Dedifferentiated amniotic fluid mesenchymal stem cell (primary cell): ENCODE measurements around the gene MAN2C1.
"Not testable (repeated sequence)": the region's sequence is repeated elsewhere in the genome, so short reads cannot be mapped to it uniquely, and the experiment has no call there.

Experiments used
- DNase-seq: peaks from one replicate; pipeline ENCODE4 v3.0.0-alpha.2; 2016; ENCODE audit errors: extremely low spot score

MAN2C1 gene

DNA sequence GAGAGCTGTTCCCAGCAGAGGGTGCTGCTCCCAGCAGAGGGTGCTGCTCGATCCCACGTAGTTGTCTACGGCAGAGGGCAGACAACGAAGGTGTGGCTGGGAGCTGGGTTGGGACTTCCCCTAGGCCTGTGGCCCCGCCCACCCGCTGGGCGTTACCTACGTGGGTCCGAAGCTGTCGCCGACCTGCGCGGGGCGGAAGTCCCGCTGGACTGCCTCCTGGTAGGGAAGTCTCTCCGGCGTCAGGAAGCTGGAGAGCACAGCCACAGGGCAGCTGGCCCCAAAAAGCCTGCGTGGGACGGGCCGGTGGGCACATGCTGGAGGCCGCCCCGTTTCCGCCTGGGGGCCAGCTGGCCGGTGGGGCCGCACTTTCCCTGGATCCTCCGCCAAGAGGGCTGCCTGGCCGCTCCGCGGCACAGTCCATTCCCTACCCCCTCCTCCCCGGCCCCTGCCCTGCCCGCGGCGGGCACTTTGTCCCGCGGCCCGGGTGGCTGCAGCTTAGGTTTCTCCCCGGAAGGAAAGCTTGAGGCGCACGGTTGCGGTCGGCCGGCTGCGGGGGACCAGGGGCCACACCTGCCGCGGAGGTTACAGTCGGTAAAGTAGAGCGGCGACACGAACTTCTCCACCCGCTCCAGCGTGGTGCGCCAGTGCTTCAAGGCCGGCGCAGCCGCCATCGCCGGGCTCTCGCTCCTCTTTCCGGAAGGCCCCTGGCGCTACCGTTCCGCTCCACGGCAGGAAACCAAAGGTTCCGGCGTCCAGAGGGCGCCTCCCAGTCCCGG, at the start of gene MAN2C1:
TSS of gene MAN2C1 (minus strand) at position 695 of the 776 bp plus-strand sequence. CDS start at position 671, 24 bp downstream.
- peak; percentile 87 for DNase-seq

- DNase-seq: no peak
Measured at GRCh38 chr15:75416584-75416983, 48.2 kb upstream of the MAN2C1 start.

DNA sequence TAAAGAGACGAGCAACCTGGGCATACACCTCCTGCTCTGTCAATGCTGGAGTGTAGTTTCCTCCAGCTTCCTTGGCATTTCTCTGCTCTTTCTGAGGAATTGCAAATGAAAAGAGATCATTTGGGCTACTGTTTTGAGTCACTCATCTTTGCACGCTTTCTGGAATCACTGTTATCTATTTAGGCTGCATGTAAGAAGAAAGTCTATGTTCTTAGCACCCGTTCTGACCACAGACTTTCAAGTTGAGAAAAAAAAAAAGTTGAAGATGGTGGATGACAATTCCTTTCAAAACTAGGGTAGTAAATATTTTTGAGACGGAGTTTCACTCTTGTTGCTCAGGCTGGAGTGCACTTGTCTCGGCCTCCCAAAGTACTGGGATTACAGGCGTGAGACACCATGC, 41.8 kb upstream of the MAN2C1 start:
- DNase-seq: no peak

DNA sequence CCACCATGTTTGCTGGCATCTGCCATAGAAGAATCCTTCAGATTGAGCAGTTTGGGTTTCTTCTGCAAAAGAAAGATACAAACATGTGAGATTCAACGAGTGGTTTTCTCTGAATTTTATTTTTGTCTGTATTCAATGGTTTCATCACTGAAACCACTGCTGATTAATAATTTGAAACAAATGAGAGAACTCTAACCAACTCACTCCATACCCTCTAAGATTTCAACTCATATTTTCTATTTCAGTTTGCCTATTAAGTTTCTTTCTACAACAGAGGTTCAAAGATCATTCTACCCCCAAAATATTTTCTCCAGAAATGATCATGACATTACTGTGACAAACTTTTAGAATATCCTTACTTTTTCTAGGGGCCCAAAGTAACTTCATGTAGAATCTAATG, 38.7 kb upstream of the MAN2C1 start:
- DNase-seq: no peak

- no peak for DNase-seq
Measured at GRCh38 chr15:75403892-75404291, 35.5 kb upstream of the MAN2C1 start.

DNA sequence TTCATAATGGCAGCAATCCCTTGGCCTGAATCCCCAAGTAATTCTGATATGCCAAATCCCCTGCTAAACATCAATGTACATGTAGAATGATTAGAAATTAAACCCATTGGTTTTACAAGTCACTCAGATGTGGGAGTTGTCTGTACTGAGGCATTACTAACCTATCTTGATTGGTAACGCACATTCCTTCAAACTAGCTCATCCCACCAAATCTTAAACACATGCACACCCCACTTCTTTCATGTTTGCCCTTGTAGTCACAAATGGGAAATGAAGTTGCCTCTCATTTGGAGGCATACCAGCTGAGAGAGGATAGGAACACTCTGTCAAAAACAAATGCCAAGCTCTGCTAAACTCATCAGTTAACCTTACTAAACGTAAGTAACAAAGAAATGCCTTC, 29.1 kb upstream of the MAN2C1 start:
- no peak for DNase-seq

- no peak for DNase-seq
Measured at GRCh38 chr15:75389791-75390382, 21.5 kb upstream of the MAN2C1 start.

- DNase-seq: not testable (repeated sequence)
Measured at GRCh38 chr15:75383986-75384385, 15.6 kb upstream of the MAN2C1 start.

DNA sequence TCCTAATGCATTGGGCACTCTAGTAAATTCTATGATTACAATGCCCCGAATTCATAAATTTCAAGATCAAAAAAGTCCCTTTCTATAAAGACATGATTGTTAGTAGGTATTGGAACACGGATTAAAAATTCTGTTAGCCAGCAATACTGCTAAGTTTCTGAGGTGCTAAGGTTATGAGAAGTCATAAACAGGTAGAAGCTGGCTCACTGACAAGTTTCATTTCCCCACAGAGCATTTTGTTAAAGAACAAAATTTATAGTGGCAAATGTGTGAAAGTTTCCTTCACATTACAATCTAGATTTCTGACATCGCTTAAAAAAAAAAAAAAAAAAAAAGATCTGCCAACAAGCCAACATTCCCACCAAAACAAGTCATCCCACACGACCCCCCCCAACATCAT, 12.4 kb upstream of the MAN2C1 start:
- DNase-seq: no peak

DNA sequence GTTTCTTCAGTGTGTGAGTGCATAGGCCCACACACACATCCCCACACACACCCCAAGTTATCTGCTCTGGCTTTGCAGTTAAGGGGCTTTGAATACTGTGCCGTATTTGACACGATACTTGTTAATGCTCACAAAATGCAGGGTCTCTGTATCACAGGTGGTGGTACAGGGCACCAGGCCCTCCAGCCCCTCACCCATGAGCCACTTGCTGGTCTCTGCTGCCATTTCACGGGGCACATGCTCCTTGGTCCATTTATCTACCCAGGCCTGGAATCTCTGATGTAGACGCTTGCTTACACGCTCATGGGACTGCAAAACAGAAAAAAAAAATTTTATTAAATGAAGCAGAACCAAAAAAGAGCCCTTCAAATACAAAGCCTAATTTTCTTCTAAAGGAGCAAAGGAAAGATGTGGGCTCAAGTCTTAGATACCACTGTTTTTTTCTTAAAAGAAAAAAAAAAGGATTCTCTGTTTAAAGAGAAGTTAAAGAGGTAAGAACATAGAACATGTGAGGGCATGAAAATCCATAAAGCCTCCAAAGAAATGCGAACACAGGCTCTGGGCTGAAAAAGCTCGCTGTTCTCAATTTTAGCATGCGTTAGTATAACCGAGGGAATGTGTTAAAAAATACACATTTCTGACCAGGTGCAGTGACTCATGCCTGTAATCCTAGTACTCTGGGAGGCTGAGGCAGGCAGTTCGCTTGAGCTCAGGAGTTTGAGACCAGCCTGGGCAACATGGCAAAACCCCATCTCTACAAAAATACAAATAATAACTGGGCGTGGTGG, 3.7 kb upstream of the MAN2C1 start:
- DNase-seq: no peak

- no peak for DNase-seq
Measured at GRCh38 chr15:75371486-75371885, 3.1 kb upstream of the MAN2C1 start.

DNA sequence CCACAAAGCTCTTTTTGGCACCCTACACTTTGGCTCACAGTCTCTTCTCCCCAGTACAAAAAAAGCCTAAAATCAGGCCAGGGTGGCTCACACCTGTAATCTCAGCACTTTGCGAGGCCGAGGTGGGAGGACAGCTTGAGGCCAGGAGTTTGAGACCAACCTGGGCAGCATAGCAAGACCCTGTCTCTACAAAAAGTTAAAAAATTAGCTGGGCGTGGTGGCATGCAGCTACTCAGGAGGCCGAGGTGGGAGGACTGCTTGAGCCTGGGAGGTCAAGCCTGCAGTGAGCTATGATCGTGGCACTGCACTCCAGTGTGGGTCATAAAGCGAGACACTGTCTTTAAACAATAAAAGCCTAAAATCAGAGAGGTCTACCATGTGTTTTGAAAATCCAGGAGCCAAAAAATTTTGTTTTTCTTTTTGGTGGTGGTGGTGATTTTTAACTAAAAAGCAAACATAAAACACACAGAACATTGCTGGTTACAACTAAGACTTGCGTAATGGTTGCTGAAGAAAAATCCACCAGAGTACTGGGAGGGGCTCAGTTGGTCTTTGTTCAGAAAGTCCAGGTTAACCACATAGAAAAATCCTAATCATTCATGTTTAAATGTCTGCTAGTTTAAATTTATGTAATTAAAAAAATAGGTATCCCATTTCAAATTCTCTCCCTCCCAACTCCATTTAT, 1.6 kb upstream of the MAN2C1 start:
- no peak for DNase-seq

- DNase-seq: no peak
Measured at GRCh38 chr15:75368689-75369239, 357 bp upstream of the MAN2C1 start.

- no peak for DNase-seq
Measured at GRCh38 chr15:75367406-75367912, 948 bp downstream of the MAN2C1 start.

- no peak for DNase-seq
Measured at GRCh38 chr15:75367006-75367405, 1.4 kb downstream of the MAN2C1 start.

GRCh38 chr15:75366163-75366562, 2.2 kb downstream of the MAN2C1 start:
- DNase-seq: no peak

- DNase-seq: no peak
Measured at GRCh38 chr15:75364881-75365280, 3.5 kb downstream of the MAN2C1 start.

GRCh38 chr15:75363786-75364185, 4.6 kb downstream of the MAN2C1 start:
- DNase-seq: no peak

- DNase-seq: no peak
Measured at GRCh38 chr15:75362642-75363249, 5.7 kb downstream of the MAN2C1 start.

DNA sequence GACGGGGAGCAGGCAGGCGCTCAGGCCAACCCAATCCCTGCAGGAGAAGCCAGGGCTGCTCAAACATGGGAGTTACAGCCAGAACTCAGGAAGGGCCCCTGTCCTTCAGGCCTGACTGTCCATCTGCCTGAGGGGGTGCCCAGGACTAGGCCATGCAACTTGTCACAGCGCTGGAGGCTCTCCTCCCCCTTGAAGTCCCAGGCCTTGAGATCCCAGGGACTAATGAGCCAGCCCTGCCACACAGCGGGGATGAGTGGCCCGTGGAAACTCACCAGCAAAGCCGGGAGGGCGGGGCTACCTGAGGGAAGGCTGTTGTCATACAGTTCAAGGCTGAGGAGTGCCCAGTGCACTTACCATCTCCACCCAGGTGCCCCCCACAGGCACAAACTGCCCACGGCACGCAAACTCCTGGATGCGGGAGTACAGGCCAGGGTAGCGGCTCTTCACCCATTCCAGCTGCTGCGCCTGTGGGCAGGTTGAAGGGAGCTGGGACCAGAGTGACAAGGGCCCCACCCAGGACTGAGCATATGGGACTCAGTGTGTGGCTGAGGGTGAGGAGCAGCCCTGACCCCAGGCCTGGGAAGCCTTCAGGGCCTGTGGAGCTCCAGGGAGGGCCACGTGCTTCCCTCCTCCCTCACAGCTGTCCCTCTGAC, 6.3 kb downstream of the MAN2C1 start:
- no peak for DNase-seq
